Stimulated activated CD8-positive, alpha-beta memory T cell treated with anti-CD3 and anti-CD28 coated beads, Interleukin-15, amount 100 ng/mL, for 48 hours (primary cell): ENCODE data around the gene ACTRT2.
A peak's percentile ranks its signal among the peaks of the same experiment; 100 is the strongest.

Experiments used
- DNase-seq, 2 donors: peaks; one replicate each; pipeline ENCODE4 v3.0.0-alpha.2; 2020; ENCODE audit warnings: low read depth in 2 of 2

The ACTRT2 gene

DNA sequence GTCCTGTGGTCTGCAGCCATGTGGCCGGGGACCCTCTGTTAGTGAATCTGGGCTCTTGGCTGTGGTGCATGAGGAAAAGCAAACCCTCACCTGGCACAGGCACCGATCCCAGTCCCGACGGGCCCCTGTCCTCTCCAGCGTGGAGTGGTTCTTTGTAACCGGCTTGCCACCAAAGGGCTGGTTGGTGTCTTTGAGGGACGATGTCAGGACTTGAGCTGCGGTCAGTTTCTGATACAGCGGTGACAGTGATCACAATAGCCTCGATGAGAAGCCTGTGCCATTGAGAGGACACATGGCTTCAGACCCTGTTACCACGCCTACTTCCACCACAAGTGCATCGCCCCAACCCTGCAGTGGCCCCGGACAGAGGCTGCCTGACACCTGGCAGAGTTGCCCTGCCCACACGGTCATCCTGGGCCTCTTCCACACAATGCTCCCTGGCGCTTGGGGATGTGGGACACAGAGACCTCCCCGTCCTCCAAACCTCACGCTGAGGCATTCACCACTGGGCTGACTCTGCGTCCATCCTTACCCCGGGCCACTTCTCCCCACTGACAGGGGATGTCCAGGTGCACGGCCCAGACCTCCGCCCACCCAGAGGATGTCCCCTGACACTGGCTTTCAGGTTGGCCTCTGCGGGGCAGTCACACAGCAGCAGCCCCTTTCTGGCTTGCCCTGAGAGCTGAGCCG, 18.8 kb upstream of the ACTRT2 start:
- no peak for DNase-seq

DNA sequence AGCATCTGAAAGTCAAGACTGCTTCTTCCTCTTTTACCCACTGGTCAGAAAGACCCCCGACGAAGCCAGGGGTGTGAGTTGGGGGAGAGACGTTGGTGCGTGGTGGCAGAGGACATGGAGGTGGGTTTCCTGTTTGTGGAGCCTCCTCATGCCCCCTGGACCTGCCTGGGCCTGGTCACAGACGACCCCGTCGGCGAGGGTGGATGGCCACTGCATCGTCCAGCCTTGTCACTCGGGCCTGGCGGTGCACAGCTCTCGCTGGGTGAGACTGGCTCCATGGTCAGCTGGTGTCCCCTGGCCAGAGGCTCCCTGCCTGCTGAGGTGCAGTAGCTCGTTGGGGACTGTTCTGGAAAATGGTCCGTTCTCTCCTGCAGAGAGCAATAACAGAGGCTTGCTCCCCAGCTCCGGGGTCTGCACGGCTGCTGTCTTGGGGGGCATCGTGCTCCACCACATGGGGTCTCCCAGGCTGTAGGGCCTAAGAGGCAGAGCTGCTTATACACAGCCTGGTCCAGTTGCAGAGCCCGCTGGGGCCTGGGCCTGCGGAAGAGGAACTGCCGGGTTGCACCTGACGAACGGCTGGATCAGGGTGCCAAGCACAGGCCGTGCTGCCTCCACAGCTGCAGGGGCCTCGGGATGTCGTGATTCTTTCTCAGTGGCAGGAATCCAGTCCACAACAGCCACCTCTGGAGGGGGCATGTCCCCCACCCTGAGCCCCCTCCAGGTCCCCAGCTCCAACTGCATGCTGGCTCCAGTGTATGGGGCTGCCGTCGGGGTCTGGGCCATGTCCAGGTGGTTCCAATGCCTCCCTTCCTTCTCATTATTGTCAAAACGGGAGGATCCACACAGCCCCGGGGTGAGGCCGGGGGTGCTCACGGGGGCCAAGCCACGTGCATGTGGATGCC, 18.0 kb upstream of the ACTRT2 start:
- DNase-seq = no peak

- DNase-seq = no peak
Observed at GRCh38 chr1:3003941-3004270, 17.4 kb upstream of the ACTRT2 start.

DNA sequence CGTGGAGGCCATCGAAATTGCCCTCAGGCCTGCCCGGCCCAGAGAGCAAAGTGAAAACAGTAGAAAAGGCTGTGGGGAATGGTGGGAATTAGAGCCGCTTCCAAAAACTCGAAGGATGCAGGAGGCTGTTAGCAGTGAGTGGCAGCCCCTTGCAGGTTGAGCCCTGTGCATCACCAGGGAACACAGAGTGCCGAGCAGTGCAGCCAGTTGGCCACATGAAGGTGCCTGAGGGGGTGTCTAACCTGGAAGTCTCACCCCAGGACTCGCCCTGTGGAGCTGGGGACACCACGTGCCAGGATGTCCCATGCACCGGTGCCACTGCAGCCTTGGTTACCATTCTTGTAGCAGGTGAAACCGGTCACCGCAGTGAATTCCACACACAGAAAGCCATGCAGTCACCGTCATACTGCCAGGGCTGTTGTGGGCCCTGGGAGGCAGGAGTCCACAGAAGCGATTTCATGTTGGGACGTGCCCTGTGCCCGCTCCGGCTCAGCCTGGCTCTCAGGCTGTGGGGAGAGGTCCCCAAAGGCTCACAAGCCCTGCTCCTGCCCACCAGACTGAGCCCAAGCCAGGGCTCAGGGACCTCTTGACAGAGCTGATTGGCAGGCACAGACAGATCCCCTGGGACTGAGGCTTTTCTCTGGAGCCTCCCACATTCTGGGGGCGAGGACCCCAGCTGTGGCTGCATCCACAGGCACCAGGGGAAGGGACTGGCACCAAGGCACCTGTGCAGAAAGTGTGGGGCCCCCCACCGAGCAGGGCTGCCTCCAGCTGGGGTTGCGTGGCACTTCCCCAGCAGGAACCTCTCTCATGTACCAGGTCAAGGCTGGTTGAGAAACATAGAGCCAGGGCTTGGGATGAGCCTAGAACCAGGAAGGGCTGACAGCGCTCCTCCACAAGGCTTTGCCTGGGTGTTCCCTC, 16.7 kb upstream of the ACTRT2 start:
- DNase-seq = no peak

- no peak for DNase-seq
Observed at GRCh38 chr1:3005771-3006170, 15.5 kb upstream of the ACTRT2 start.

DNA sequence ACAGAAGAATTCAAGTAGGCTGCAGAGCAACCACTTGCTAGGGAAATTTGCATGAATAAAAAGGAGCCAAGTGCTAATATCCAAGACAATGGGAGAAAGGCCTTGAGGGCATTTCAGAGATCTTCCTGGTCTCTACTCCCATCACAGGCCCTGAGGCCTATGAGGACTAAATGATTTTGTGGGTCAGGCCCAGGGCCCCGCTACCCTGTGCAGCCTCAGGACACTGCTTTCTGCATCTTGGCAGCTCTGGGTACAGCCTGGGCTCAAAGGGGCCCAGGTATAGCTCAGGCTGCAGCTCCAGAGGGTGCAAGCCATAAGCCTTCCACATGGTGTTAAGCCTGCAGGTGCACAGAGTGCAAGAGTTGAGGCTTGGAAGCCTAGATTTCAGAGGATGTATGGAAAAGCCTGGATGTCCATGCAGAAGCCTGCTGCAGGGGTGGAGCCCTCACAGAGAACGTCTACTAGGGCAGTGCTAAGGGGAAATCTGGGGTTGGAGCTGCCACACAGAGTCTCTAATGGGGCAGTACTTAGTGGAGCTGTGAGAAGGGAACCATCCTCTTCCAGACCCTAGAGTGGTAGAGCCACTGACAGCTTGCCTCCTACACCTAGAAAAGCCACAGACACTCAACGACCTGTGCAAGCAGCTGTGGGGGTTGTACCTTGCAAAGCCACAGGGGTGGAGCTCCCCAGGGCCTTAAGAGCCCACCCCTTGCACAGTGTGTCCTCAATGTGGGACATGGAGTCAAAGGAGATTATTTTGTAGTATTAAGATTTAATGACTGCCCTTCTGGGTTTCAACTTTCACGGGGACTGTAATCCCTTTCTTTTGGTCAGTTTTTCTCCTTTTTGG, 13.7 kb upstream of the ACTRT2 start:
- no peak for DNase-seq

- DNase-seq = no peak
Observed at GRCh38 chr1:3009021-3009420, 12.2 kb upstream of the ACTRT2 start.

GRCh38 chr1:3009556-3009955, 11.7 kb upstream of the ACTRT2 start:
- no peak for DNase-seq

GRCh38 chr1:3011127-3011526, 10.1 kb upstream of the ACTRT2 start:
- DNase-seq = no peak

GRCh38 chr1:3011631-3012455, 9.4 kb upstream of the ACTRT2 start:
- no peak for DNase-seq

DNA sequence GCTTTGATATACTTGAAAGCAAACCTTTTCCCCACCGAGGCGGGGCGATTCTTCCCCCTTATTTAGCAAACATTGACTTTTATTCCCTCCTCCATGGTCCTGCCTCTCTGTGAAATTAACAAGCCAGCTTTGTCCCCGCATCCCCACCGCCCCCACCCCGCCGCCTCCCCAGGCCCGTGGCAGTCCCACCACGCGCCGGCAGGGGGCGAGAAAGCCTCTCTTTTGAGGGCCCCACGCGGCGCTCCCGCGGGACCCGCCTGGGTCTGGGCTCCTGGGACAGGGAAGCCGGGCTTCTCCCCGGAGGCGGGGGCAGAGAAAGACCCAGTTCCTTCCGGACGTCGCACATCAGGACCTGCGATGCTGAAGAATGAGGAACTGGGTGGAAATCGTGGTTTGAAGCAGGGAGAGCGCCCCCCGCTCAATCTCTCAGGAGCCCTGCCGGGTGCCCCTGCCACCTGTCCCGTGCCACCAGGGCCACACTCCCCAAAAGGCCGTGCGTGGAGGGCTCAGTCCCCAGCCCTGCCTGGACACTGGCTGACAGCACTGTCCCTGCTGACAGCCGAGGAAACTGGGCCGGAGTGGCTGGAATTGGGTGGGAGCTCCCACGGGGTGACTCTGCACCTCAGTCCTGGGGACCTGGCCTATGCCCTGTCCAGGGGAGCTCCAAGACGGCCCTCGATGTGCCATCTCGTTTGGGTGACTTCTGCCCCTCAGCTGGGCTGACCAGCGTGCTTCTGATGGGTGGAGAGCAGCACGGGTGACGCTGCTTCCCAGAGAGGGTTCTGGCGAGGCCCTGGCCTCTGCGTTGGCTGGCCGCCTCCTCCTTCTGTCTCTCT, 8.6 kb upstream of the ACTRT2 start:
- DNase-seq = peak in 1 of 2 donors; percentile 18

DNA sequence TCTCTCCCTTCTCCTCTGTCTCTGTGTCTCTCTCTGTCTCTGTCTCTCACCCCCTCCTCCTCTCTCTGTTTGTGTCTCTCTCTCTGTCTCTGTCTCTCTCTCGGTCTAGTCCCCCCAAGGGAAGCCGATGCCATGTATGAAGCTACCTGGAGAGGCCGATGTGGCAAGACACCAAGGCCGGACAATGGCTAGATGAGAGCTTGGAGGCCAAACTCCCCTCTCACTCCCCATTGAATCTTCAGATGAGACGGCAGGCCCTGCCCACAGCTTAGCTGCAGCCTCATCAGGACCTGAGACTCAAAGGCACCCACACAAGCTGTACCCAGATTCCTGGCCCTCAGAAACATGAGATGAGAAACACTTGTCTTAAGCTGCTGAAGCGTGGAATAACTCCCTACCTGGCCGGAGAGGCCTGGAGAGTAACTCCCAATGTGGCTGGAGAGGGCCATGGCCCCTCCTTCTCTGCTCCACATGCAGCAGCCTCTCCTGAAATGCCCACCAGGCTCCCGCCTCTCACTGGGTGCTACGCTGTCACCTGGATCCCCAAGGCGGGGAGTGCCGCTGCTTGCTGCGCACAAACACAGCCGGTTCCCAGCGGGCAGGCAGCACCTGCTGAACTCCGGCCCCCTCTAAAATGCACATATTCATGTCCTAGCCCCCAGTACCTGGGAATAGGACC, 7.8 kb upstream of the ACTRT2 start:
- no peak for DNase-seq

- DNase-seq = no peak
Observed at GRCh38 chr1:3014050-3014440, 7.2 kb upstream of the ACTRT2 start.

DNA sequence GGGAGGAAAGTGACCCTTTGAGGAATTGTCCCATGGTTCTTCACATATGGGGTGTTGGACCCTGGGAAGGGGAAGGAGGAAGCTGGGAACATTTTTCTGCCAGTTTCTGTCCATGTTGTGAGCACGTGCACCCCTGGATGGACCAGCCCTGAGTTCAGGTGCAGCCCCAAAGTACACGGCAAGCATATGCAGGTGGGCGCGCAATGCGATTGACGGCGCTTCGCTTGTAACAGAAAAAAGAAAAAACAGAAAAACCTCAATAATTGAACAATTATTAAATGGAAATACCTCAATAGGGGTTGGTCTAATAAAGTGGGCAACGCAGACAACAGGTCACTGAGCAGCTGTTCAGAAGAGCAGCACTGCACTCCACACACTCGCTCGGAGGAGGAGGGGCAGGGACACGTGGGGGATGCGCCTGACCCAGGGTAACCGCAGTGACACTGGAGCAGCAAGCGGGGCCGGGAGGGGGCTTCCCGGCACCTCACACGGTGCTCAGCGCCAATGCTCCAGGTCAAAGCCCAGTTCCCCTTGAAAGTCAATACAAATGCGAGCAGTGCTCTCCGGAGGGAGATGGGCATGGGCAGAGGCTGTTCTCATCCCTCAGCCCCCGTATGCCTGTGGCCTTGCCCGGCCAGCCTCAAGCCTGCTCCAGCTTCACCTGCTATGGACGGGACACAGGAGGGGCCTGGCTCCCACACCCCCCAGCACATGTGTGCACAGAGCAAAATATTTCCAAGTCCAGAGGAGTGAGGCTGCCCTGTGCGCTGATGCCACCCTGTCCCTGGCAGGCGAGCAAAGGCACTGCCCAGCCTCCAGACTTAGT, 6.6 kb upstream of the ACTRT2 start:
- DNase-seq = no peak

GRCh38 chr1:3015269-3015635, 6.0 kb upstream of the ACTRT2 start:
- DNase-seq = no peak

- DNase-seq = no peak
Observed at GRCh38 chr1:3015744-3016143, 5.5 kb upstream of the ACTRT2 start.

DNA sequence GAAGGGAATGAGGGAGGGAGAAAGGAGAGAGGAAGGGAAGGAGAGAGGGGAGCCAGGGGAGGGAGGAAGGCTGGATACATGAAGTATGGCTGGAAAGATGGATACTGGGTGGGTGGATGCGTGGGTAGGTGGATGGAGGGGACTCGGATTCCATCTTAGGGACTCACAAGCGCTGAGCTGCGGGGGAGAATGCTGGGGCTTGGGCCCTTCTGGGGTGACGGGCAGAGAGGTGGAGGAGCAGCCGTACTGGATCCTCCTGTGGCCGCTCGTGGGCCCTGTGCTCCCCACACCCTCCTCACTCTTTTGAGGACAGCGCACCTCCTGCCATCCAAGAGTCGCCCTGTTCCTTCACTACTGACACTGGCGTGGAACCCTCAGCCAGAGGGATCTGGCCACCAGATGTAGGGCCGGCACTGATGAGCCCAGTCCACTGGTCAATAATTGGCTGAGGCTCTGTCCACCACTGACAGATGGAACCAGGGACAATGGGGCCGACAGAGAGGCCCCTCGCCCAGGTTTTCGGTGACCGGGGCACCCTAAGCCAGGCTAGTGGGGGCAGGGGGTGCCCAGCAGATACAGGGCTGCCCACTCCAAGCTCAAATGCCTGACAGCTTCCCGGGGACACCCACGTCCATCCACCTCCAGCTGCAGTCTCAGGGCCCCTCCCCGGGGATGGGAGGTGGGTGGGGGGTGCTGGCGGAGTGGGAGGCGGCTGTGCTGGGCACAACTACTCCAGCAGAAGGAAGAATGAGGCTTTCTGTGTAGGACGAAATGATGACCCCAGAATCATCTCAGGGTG, 4.4 kb upstream of the ACTRT2 start:
- DNase-seq = no peak
